OCI-LY7 (cell line): ENCODE results near the gene SLC48A1. TPM values are rescaled to one million over a fixed set of nuclear protein-coding genes. Genes with fewer than 3 reads are reported as not detected.

ENCODE experiments used
- BruUV-seq: library from RNA; stranded (reverse); fragments of 400-500 nt; replicated peaks from 2 replicates; lab custom pipeline; 2021; lab: Mats Ljungman, UMichigan
- CTCF ChIA-PET: fragments of 300-600 bp; sonication (Branson Sonifier 250); formaldehyde crosslinking; loops from one replicate; lab custom pipeline; 2022; ENCODE audit warnings: antibody characterized with exemption; ENCODE audit not compliant: unreplicated experiment; lab: Charles Lee
- POLR2A ChIA-PET: fragments of 300-600 bp; sonication (Branson Sonifier 250); formaldehyde crosslinking; loops from one replicate; lab custom pipeline; 2022; ENCODE audit warnings: antibody characterized with exemption; lab: Charles Lee
- DNase-seq: peaks from one replicate; pipeline ENCODE4 v3.0.0-alpha.2; 2015; ENCODE audit warnings: low spot score
- H2AFZ ChIP-seq: fragments of 200-600 bp; sonication (generic), shearing (Covaris generic); 2 replicates; pipeline ENCODE4 v1.6.1; 2014; ENCODE audit warnings: mild to moderate bottlenecking, antibody characterized with exemption, low read length, moderate library complexity
- H3K27ac ChIP-seq: fragments of 200-600 bp; sonication (generic); 2 replicates; pipeline ENCODE4 v1.5.1; 2014; ENCODE audit warnings: mixed run types, low read depth, mild to moderate bottlenecking, moderate library complexity, low read length, inconsistent platforms; ENCODE audit not compliant: poor library complexity, severe bottlenecking
- H3K36me3 ChIP-seq: fragments of 200-600 bp; sonication (generic); 2 replicates; pipeline ENCODE4 v1.6.1; 2014; ENCODE audit warnings: mild to moderate bottlenecking, antibody characterized with exemption, low read length, moderate library complexity, mixed read lengths; ENCODE audit not compliant: insufficient read depth
- H3K4me1 ChIP-seq: fragments of 200-600 bp; sonication (generic); 2 replicates; pipeline ENCODE4 v1.5.1; 2014; ENCODE audit warnings: mild to moderate bottlenecking, low read length; ENCODE audit not compliant: insufficient read depth, poor library complexity, severe bottlenecking
- H3K4me2 ChIP-seq: fragments of 200-600 bp; sonication (generic); 2 replicates; pipeline ENCODE4 v1.6.1; 2014; ENCODE audit warnings: mild to moderate bottlenecking, low read length
- H3K4me3 ChIP-seq: fragments of 200-600 bp; sonication (generic); 2 replicates; pipeline ENCODE4 v1.5.1; 2014; ENCODE audit warnings: mild to moderate bottlenecking, low read depth, low read length; ENCODE audit not compliant: poor library complexity, severe bottlenecking
- H3K79me2 ChIP-seq: fragments of 200-600 bp; sonication (generic); 2 replicates; pipeline ENCODE4 v1.6.1; 2016; ENCODE audit warnings: low read depth, mild to moderate bottlenecking, low read length, moderate library complexity, mixed read lengths; ENCODE audit not compliant: insufficient read depth
- H3K9me2 ChIP-seq: fragments of 200-600 bp; sonication (generic); 2 replicates; pipeline ENCODE4 v1.6.1; 2016; ENCODE audit warnings: mild to moderate bottlenecking, low read length, mixed read lengths; ENCODE audit not compliant: insufficient read depth
- H3K9me3 ChIP-seq: fragments of 200-600 bp; sonication (generic); 2 replicates; pipeline ENCODE4 v1.6.1; 2014; ENCODE audit warnings: mild to moderate bottlenecking, mixed run types, low read length, mixed read lengths
- H4K20me1 ChIP-seq: fragments of 200-600 bp; sonication (generic); 2 replicates; pipeline ENCODE4 v1.6.1; 2014; ENCODE audit warnings: mild to moderate bottlenecking, antibody characterized with exemption, low read length, moderate library complexity, mixed read lengths; ENCODE audit not compliant: insufficient read depth
- CTCF ChIP-seq: fragments of 200-600 bp; sonication (generic); conservative IDR thresholded peaks from 2 replicates; pipeline ENCODE4 v1.5.1; 2014; ENCODE audit warnings: mild to moderate bottlenecking, antibody characterized with exemption, low read length, moderate library complexity, mixed read lengths
- EZH2phosphoT487 ChIP-seq: fragments of 200-600 bp; sonication (generic); IDR thresholded peaks from 2 replicates; pipeline ENCODE4 v1.6.1; 2018; ENCODE audit warnings: low read depth, borderline replicate concordance, mild to moderate bottlenecking, mixed run types, antibody characterized with exemption, low read length, moderate library complexity, mixed read lengths
- intact Hi-C: fragments of 100-400 bp; cut with micrococcal nuclease; formaldehyde crosslinking; loops from one replicate; pipeline ENCODE4 v1.10.0; 2022; ENCODE audit not compliant: unreplicated experiment
- total RNA-seq, 2 experiments: library from RNA; depleted of rRNA in 1 of 2; stranded (reverse); fragments of >200 nt in 1 of 2; shearing (Covaris generic) in 1 of 2; gene quantifications; 2 replicates each; pipeline ENCODE4 v1.2.3, GENCODE V29; 2014 to 2022

Gene SLC48A1
- total RNA-seq, 2 experiments from 2014 or later: 9.6 to 12.0 TPM

- Histone ChIP-seq H3K9me2 (no peaks in the 10 kb centered on the region), H4K20me1 (no peaks in the 10 kb centered on the region), H3K4me1 (peaks cover 39% of the 10 kb centered on the region), H3K9me3 (no peaks in the 10 kb centered on the region), H3K4me2 (peak within 1 kb of the TSS; percentile 92), H3K36me3 (no peaks in the 10 kb centered on the region), H3K27ac (no peak within 1 kb of the TSS), H3K79me2 (no peaks in the 10 kb centered on the region), H2AFZ (peak within 1 kb of the TSS; percentile 99), H3K4me3 (peak within 1 kb of the TSS; percentile 70)
- intact Hi-C loops: loop anchor here (1.0 kb wide), 1 partner anchor 17 kb away; no protein-coding TSS in a partner anchor
- TF ChIP-seq EZH2phosphoT487 (no peak), CTCF (peak; percentile 68)
- POLR2A ChIA-PET: interaction anchor here (0.5 to 6.7 kb wide), 5 partner anchors 8 to 1533 kb away, joined by 6 to 44 read pairs (median 8); no protein-coding TSS in a partner anchor
- CTCF ChIA-PET: interaction anchor here (0.8 to 2.3 kb wide), 3 partner anchors 8 to 438 kb away, joined by 3 to 16 read pairs (median 13); no protein-coding TSS in a partner anchor
- no TSS peak for BruUV-seq
- DNase-seq: peak; percentile 78
Observed at GRCh38 chr12:47758834-47759690, 14.0 kb upstream of the SLC48A1 start, which contains the start of gene RAPGEF3. Gene RAPGEF3, minus strand, starts transcription at chr12:47758880. Its CDS starts 324 bp downstream, at chr12:47758556.

- H3K4me3 ChIP-seq: no peak overlapping the region
- no peak for TF ChIP-seq EZH2phosphoT487
- no peak for TF ChIP-seq CTCF
- H3K9me2 ChIP-seq: no peaks in the 10 kb centered on the region
- H2AFZ ChIP-seq: no peak overlapping the region
- no TSS peak for BruUV-seq
- peaks cover 34% of the 10 kb centered on the region for H3K4me1 ChIP-seq
- CTCF ChIA-PET: interaction anchor here (1.4 to 2.5 kb wide), 2 partner anchors 18 to 20 kb away, joined by 4 to 10 read pairs; no protein-coding TSS in a partner anchor
- H3K4me2 ChIP-seq: no peak overlapping the region
- H4K20me1 ChIP-seq: no peaks in the 10 kb centered on the region
- DNase-seq: no peak
- H3K36me3 ChIP-seq: no peaks in the 10 kb centered on the region
- intact Hi-C loops: no loop called here
- no peak overlapping the region for H3K27ac ChIP-seq
- H3K79me2 ChIP-seq: no peaks in the 10 kb centered on the region
- H3K9me3 ChIP-seq: no peaks in the 10 kb centered on the region
- POLR2A ChIA-PET: interaction anchor here (0.5 to 1.6 kb wide), 4 partner anchors 16 to 198 kb away, joined by 3 read pairs; no protein-coding TSS in a partner anchor
Observed at GRCh38 chr12:47762850-47763465, 10.1 kb upstream of the SLC48A1 start.
